SU-DHL-6 (cell line): Measurements from ENCODE around the gene KRTAP10-12.

Experiments
- H2AFZ ChIP-seq: fragments of 200-600 bp; sonication (generic); 2 replicates; pipeline ENCODE4 v1.6.1; 2014; ENCODE audit warnings: low read depth, mild to moderate bottlenecking, moderate library complexity, mixed read lengths, antibody characterized with exemption, low read length; ENCODE audit not compliant: severe bottlenecking
- H3F3A ChIP-seq: fragments of 200-600 bp; shearing (Covaris generic); 2 replicates; pipeline ENCODE4 v1.6.0; 2016; ENCODE audit warnings: antibody characterized with exemption, mild to moderate bottlenecking; ENCODE audit not compliant: insufficient read depth
- H3K27ac ChIP-seq: fragments of 200-600 bp; sonication (generic); 2 replicates; pipeline ENCODE4 v1.5.1; 2016; ENCODE audit warnings: low read depth, mild to moderate bottlenecking, low read length, moderate library complexity, mixed read lengths
- H3K27me3 ChIP-seq: fragments of 200-600 bp; sonication (generic), shearing (Covaris generic); 2 replicates; pipeline ENCODE4 v1.6.0; 2014; ENCODE audit warnings: mild to moderate bottlenecking, low read length
- H3K36me3 ChIP-seq: fragments of 200-600 bp; sonication (generic); 2 replicates; pipeline ENCODE4 v1.6.1; 2014; ENCODE audit warnings: mild to moderate bottlenecking, low read length, mixed read lengths
- H3K4me2 ChIP-seq: fragments of 300-600, 200-600 bp; shearing (Covaris generic), sonication (generic); 2 replicates; pipeline ENCODE4 v1.6.0; 2014; ENCODE audit warnings: low read length, low read depth, mild to moderate bottlenecking; ENCODE audit not compliant: poor library complexity, severe bottlenecking
- H3K4me3 ChIP-seq: fragments of 200-600 bp; sonication (generic); 2 replicates; pipeline ENCODE4 v1.5.1; 2014; ENCODE audit warnings: antibody characterized with exemption, low read length, mild to moderate bottlenecking, mixed read lengths; ENCODE audit not compliant: insufficient read depth, poor library complexity, severe bottlenecking
- H3K79me2 ChIP-seq: fragments of 200-600 bp; sonication (generic); 2 replicates; pipeline ENCODE4 v1.6.1; 2014; ENCODE audit warnings: mild to moderate bottlenecking, low read length, moderate library complexity; ENCODE audit not compliant: insufficient read depth
- H3K9ac ChIP-seq: fragments of 200-600 bp; sonication (generic); 2 replicates; pipeline ENCODE4 v1.7.0; 2014; ENCODE audit warnings: mild to moderate bottlenecking, low read length
- H3K9me2 ChIP-seq: fragments of 200-600 bp; sonication (generic); replicated peaks from 2 replicates; pipeline ENCODE4 v1.6.1; 2014; ENCODE audit warnings: low read length; ENCODE audit not compliant: insufficient read depth
- H3K9me3 ChIP-seq: fragments of 200-600 bp; sonication (generic); 2 replicates; pipeline ENCODE4 v1.6.1; 2014; ENCODE audit warnings: low read length, mixed read lengths; ENCODE audit not compliant: insufficient read depth
- H4K20me1 ChIP-seq: fragments of 200-600 bp; sonication (generic); 2 replicates; pipeline ENCODE4 v1.6.1; 2014; ENCODE audit warnings: low read depth, mild to moderate bottlenecking, antibody characterized with exemption, low read length, moderate library complexity, mixed read lengths
- CTCF ChIP-seq: fragments of 200-600 bp; sonication (generic); IDR thresholded peaks from one replicate; pipeline ENCODE4 v1.5.1; 2017; ENCODE audit warnings: antibody characterized with exemption, mild to moderate bottlenecking, low read length, moderate library complexity; ENCODE audit not compliant: insufficient read depth, poor library complexity, severe bottlenecking
- EZH2phosphoT487 ChIP-seq: fragments of 200-600 bp; sonication (generic), shearing (Covaris generic); conservative IDR thresholded peaks from 2 replicates; pipeline ENCODE4 v1.6.1; 2018; ENCODE audit warnings: mild to moderate bottlenecking, antibody characterized with exemption, low read length, moderate library complexity, mixed read lengths

The KRTAP10-12 gene

GRCh38 chr21:44664691-44665090, 32.3 kb upstream of the KRTAP10-12 start:
- no peak overlapping the region for H2AFZ ChIP-seq
- no peaks in the 10 kb centered on the region for H3K27me3 ChIP-seq
- H3K36me3 ChIP-seq = no peaks in the 10 kb centered on the region
- no peak overlapping the region for H3K4me2 ChIP-seq
- no peaks in the 10 kb centered on the region for H4K20me1 ChIP-seq
- no peaks in the 10 kb centered on the region for H3K9me3 ChIP-seq
- no peak overlapping the region for H3K4me3 ChIP-seq
- no peaks in the 10 kb centered on the region for H3K9me2 ChIP-seq
- TF ChIP-seq EZH2phosphoT487 (no peak), CTCF (no peak)
- no peaks in the 10 kb centered on the region for H3K79me2 ChIP-seq
- H3K9ac ChIP-seq = no peak overlapping the region
- no peak overlapping the region for H3K27ac ChIP-seq
- H3F3A ChIP-seq = no peaks in the 10 kb centered on the region

- no peak within 1 kb of the TSS for H3K9ac ChIP-seq
- TF ChIP-seq EZH2phosphoT487 (no peak), CTCF (no peak)
- H3K27ac ChIP-seq = no peak within 1 kb of the TSS
Observed at GRCh38 chr21:44666401-44667320, 30.3 kb upstream of the KRTAP10-12 start, which contains the start of gene KRTAP12-2. KRTAP12-2 (minus strand) TSS chr21:44666927; CDS start chr21:44666886, 41 bp downstream.

GRCh38 chr21:44667612-44668011, 29.4 kb upstream of the KRTAP10-12 start:
- H3K79me2 ChIP-seq = no peaks in the 10 kb centered on the region

More at GRCh38 chr21:44666401-44667320, 30.3 kb upstream of the KRTAP10-12 start, which contains the start of gene KRTAP12-2:
- Histone ChIP-seq H4K20me1 (no peaks in the 10 kb centered on the region), H2AFZ (no peak within 1 kb of the TSS), H3K9me2 (no peaks in the 10 kb centered on the region), H3K4me3 (no peak within 1 kb of the TSS), H3F3A (no peaks in the 10 kb centered on the region), H3K27me3 (no peaks in the 10 kb centered on the region), H3K9me3 (no peaks in the 10 kb centered on the region), H3K4me2 (no peak within 1 kb of the TSS), H3K36me3 (no peaks in the 10 kb centered on the region), H3K79me2 (no peaks in the 10 kb centered on the region)

More at GRCh38 chr21:44667612-44668011, 29.4 kb upstream of the KRTAP10-12 start:
- Histone ChIP-seq H3K9me2 (no peaks in the 10 kb centered on the region), H3K4me2 (no peak overlapping the region), H3K36me3 (no peaks in the 10 kb centered on the region), H2AFZ (no peak overlapping the region), H4K20me1 (no peaks in the 10 kb centered on the region), H3K27ac (no peak overlapping the region), H3K4me3 (no peak overlapping the region), H3K9ac (no peak overlapping the region), H3F3A (no peaks in the 10 kb centered on the region), H3K9me3 (no peaks in the 10 kb centered on the region), H3K27me3 (no peaks in the 10 kb centered on the region)
- TF ChIP-seq EZH2phosphoT487 (no peak), CTCF (no peak)
